ENCODE results near the gene ARSA.
A peak's percentile ranks its signal among the peaks of the same experiment; 100 is the strongest.

ARSA gene

GRCh38 chr22:50599816-50600455 lies 28.0 kb downstream of the ARSA start (continued):
- TF ChIP-seq ZNF580 (tag by site-specific recombination; IDR thresholded peaks at IDR 0.05) (no peak), ZNF677 (tag by site-specific recombination; IDR thresholded peaks at IDR 0.05) (no peak), ZNF596 (tag by site-specific recombination; IDR thresholded peaks at IDR 0.05) (no peak), ZNF426 (tag by site-specific recombination; IDR thresholded peaks at IDR 0.05) (no peak), ZNF76 (tag by site-specific recombination; IDR thresholded peaks at IDR 0.05; ENCODE audit: borderline replicate concordance, low read depth) (peak; percentile 24; the same call in 1 of the 2 replicates), ZNF747 (tag by site-specific recombination; IDR thresholded peaks at IDR 0.05) (no peak), ZNF324 (tag by site-specific recombination; IDR thresholded peaks at IDR 0.05) (no peak), PRDM1 (tag by site-specific recombination; IDR thresholded peaks at IDR 0.05) (no peak), MYNN (tag by site-specific recombination; IDR thresholded peaks at IDR 0.05; ENCODE audit: borderline replicate concordance) (no peak), ZNF114 (tag by site-specific recombination; IDR thresholded peaks at IDR 0.05) (no peak), ZNF837 (tag by site-specific recombination; IDR thresholded peaks at IDR 0.05) (no peak), ZNF302 (tag by site-specific recombination; IDR thresholded peaks at IDR 0.05; ENCODE audit: low read depth) (no peak), ZNF530 (tag by site-specific recombination; IDR thresholded peaks at IDR 0.05; ENCODE audit: low read depth) (no peak), ZNF658 (tag by site-specific recombination; IDR thresholded peaks at IDR 0.05) (no peak), ZSCAN16 (tag by site-specific recombination; IDR thresholded peaks at IDR 0.05) (no peak), MEIS1 (CRISPR knock-in tag; IDR thresholded peaks at IDR 0.05; ENCODE audit: borderline replicate concordance) (peak; percentile 72; the same call in 1 of the 2 replicates), KLF17 (tag by site-specific recombination; IDR thresholded peaks at IDR 0.05) (no peak), TSHZ1 (tag by site-specific recombination; IDR thresholded peaks at IDR 0.05; ENCODE audit: borderline replicate concordance) (no peak), ZBTB44 (tag by site-specific recombination; IDR thresholded peaks at IDR 0.05) (no peak), GLIS1 (tag by site-specific recombination; IDR thresholded peaks at IDR 0.05) (peak; percentile 69)
- TF ChIP-seq, protein P1, sequence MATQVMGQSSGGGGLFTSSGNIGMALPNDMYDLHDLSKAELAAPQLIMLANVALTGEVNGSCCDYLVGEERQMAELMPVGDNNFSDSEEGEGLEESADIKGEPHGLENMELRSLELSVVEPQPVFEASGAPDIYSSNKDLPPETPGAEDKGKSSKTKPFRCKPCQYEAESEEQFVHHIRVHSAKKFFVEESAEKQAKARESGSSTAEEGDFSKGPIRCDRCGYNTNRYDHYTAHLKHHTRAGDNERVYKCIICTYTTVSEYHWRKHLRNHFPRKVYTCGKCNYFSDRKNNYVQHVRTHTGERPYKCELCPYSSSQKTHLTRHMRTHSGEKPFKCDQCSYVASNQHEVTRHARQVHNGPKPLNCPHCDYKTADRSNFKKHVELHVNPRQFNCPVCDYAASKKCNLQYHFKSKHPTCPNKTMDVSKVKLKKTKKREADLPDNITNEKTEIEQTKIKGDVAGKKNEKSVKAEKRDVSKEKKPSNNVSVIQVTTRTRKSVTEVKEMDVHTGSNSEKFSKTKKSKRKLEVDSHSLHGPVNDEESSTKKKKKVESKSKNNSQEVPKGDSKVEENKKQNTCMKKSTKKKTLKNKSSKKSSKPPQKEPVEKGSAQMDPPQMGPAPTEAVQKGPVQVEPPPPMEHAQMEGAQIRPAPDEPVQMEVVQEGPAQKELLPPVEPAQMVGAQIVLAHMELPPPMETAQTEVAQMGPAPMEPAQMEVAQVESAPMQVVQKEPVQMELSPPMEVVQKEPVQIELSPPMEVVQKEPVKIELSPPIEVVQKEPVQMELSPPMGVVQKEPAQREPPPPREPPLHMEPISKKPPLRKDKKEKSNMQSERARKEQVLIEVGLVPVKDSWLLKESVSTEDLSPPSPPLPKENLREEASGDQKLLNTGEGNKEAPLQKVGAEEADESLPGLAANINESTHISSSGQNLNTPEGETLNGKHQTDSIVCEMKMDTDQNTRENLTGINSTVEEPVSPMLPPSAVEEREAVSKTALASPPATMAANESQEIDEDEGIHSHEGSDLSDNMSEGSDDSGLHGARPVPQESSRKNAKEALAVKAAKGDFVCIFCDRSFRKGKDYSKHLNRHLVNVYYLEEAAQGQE (tag by site-specific recombination; IDR thresholded peaks at IDR 0.05), result peak; percentile 98
- TF ChIP-seq, protein P2, sequence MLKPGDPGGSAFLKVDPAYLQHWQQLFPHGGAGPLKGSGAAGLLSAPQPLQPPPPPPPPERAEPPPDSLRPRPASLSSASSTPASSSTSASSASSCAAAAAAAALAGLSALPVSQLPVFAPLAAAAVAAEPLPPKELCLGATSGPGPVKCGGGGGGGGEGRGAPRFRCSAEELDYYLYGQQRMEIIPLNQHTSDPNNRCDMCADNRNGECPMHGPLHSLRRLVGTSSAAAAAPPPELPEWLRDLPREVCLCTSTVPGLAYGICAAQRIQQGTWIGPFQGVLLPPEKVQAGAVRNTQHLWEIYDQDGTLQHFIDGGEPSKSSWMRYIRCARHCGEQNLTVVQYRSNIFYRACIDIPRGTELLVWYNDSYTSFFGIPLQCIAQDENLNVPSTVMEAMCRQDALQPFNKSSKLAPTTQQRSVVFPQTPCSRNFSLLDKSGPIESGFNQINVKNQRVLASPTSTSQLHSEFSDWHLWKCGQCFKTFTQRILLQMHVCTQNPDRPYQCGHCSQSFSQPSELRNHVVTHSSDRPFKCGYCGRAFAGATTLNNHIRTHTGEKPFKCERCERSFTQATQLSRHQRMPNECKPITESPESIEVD (tag by site-specific recombination; IDR thresholded peaks at IDR 0.05), result no peak
- TF ChIP-seq, protein P3, sequence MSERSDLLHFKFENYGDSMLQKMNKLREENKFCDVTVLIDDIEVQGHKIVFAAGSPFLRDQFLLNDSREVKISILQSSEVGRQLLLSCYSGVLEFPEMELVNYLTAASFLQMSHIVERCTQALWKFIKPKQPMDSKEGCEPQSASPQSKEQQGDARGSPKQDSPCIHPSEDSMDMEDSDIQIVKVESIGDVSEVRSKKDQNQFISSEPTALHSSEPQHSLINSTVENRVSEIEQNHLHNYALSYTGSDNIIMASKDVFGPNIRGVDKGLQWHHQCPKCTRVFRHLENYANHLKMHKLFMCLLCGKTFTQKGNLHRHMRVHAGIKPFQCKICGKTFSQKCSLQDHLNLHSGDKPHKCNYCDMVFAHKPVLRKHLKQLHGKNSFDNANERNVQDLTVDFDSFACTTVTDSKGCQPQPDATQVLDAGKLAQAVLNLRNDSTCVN (tag by site-specific recombination; optimal IDR thresholded peaks at IDR 0.05), result peak; percentile 69
- TF ChIP-seq, protein P4, sequence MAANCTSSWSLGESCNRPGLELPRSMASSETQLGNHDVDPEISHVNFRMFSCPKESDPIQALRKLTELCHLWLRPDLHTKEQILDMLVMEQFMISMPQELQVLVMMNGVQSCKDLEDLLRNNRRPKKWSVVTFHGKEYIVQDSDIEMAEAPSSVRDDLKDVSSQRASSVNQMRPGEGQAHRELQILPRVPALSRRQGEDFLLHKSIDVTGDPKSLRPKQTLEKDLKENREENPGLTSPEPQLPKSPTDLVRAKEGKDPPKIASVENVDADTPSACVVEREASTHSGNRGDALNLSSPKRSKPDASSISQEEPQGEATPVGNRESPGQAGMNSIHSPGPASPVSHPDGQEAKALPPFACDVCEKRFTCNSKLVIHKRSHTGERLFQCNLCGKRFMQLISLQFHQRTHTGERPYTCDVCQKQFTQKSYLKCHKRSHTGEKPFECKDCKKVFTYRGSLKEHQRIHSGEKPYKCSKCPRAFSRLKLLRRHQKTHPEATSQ (tag by site-specific recombination; IDR thresholded peaks at IDR 0.05), result no peak
